HL-60 (cell line): ENCODE results near the gene TNNC1.

ENCODE experiments used
- DNase-seq, 2 experiments: peaks; one replicate each; pipeline ENCODE4 v3.0.0-alpha.2; 2010 to 2020; ENCODE audit warnings: low read depth in 1 of 2, low spot score in 1 of 2
- H3K27ac ChIP-seq: fragments of 250-450 bp; sonication (Bioruptor Pico); replicated peaks from 2 replicates; pipeline ENCODE4 v1.5.1; 2020; ENCODE audit warnings: mild to moderate bottlenecking, moderate library complexity
- H3K27me3 ChIP-seq: fragments of 250-450 bp; sonication (Bioruptor Pico); 2 replicates; pipeline ENCODE4 v1.5.1; 2021; ENCODE audit warnings: mild to moderate bottlenecking, moderate library complexity; ENCODE audit not compliant: insufficient read depth, poor library complexity, severe bottlenecking
- H3K4me3 ChIP-seq: replicated peaks from 2 replicates; pipeline ENCODE4 v1.5.1; 2011; ENCODE audit warnings: mild to moderate bottlenecking, control low read depth, low read length; ENCODE audit not compliant: insufficient read depth
- CTCF ChIP-seq: IDR thresholded peaks from one replicate; pipeline ENCODE4 v1.5.1; 2011; ENCODE audit warnings: low read length, control low read depth, inconsistent platforms; ENCODE audit not compliant: insufficient read depth
- GABPA ChIP-seq: IDR thresholded peaks from 2 replicates; pipeline ENCODE4 v1.6.1; 2012; ENCODE audit warnings: low read depth
- POLR2AphosphoS5 ChIP-seq: IDR thresholded peaks from 2 replicates; pipeline ENCODE4 v1.6.1; 2012; ENCODE audit warnings: low read depth
- SPI1 ChIP-seq: IDR thresholded peaks from 2 replicates; pipeline ENCODE4 v1.6.1; 2012; ENCODE audit warnings: low read depth, mild to moderate bottlenecking, borderline replicate concordance
- TF ChIP-seq, protein P1 (sequence below): IDR thresholded peaks from 2 replicates; pipeline ENCODE4 v1.6.1; 2012; ENCODE audit warnings: low read depth; ENCODE audit not compliant: insufficient replicate concordance

Gene TNNC1

DNA sequence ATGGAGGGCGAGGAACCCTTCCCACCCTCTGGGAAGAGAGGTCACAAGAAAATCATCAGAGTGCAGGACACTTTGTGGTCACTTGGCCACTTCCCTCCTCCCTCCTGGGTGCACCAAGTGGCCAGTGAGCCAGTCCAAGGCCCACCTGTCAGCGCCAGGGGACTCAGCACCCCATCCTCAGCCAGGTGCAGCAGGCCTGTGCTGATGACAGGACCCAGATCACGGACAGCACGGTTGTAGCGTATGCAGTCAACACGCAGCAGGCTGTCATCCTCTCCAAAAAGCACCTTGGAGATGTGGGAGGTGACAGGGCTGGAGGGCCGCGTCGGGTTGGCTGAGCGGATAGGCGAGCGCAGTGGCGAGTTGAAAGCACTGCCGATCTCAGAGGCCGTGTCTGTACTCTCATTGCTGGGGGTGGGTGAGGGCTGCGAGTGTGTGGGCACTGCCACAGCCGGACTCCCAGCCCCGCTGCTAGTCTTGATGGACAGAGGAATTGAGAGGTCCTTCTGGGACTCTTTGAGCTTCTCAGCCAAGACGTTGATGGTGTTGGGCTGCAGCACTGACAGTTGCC, 50.5 kb downstream of the TNNC1 start:
- no peak for DNase-seq
- no peak overlapping the region for H3K27ac ChIP-seq
- no peak overlapping the region for H3K4me3 ChIP-seq
- no peaks in the 10 kb centered on the region for H3K27me3 ChIP-seq
- TF ChIP-seq POLR2AphosphoS5 (no peak; the same call in 1 of the 2 replicates), SPI1 (no peak), GABPA (no peak), CTCF (no peak)
- TF ChIP-seq, protein P1, sequence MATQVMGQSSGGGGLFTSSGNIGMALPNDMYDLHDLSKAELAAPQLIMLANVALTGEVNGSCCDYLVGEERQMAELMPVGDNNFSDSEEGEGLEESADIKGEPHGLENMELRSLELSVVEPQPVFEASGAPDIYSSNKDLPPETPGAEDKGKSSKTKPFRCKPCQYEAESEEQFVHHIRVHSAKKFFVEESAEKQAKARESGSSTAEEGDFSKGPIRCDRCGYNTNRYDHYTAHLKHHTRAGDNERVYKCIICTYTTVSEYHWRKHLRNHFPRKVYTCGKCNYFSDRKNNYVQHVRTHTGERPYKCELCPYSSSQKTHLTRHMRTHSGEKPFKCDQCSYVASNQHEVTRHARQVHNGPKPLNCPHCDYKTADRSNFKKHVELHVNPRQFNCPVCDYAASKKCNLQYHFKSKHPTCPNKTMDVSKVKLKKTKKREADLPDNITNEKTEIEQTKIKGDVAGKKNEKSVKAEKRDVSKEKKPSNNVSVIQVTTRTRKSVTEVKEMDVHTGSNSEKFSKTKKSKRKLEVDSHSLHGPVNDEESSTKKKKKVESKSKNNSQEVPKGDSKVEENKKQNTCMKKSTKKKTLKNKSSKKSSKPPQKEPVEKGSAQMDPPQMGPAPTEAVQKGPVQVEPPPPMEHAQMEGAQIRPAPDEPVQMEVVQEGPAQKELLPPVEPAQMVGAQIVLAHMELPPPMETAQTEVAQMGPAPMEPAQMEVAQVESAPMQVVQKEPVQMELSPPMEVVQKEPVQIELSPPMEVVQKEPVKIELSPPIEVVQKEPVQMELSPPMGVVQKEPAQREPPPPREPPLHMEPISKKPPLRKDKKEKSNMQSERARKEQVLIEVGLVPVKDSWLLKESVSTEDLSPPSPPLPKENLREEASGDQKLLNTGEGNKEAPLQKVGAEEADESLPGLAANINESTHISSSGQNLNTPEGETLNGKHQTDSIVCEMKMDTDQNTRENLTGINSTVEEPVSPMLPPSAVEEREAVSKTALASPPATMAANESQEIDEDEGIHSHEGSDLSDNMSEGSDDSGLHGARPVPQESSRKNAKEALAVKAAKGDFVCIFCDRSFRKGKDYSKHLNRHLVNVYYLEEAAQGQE = no peak

- no peak for TF ChIP-seq CTCF
- no peak for TF ChIP-seq GABPA
- TF ChIP-seq, protein P1 = no peak
- TF ChIP-seq SPI1 = no peak
- no peak; the same call in 1 of the 2 replicates for TF ChIP-seq POLR2AphosphoS5
- no peaks in the 10 kb centered on the region for H3K27me3 ChIP-seq
- DNase-seq = no peak
- no peak overlapping the region for H3K4me3 ChIP-seq
- H3K27ac ChIP-seq = no peak overlapping the region
These were observed 51.1 kb downstream of the TNNC1 start for GRCh38 chr3:52402706-52403270.

- Histone ChIP-seq H3K27ac (no peak overlapping the region), H3K27me3 (no peaks in the 10 kb centered on the region), H3K4me3 (no peak overlapping the region)
- TF ChIP-seq, protein P1 = no peak
- TF ChIP-seq SPI1 = 0 out of 2 replicates have a peak, but pooled peaks have one; percentile 31
- DNase-seq = no peak
These were observed 51.7 kb downstream of the TNNC1 start for GRCh38 chr3:52402101-52402521.
